HCT116 (cell line): ENCODE results near the gene RTKN2. TPM values are rescaled to one million over a fixed set of nuclear protein-coding genes. Genes with fewer than 3 reads are reported as not detected.

Experiments
- ATAC-seq: fragments of 200-7000 bp; cut with Tn5 transposase; 2 replicates; pipeline ENCODE4 v1.9.1; 2020; ENCODE audit warnings: mild to moderate bottlenecking, moderate library complexity
- BruUV-seq: library from RNA; stranded (reverse); fragments of 400-500 nt; replicated peaks from 2 replicates; lab custom pipeline; 2021; lab: Mats Ljungman, UMichigan
- CTCF ChIA-PET: fragments of 300-600 bp; sonication (Branson Sonifier 250); formaldehyde crosslinking; loops from one replicate; lab custom pipeline; 2021; ENCODE audit warnings: antibody characterized with exemption; lab: Charles Lee
- POLR2A ChIA-PET: fragments of 300-600, 350-600 bp; sonication (Branson Sonifier 250); formaldehyde crosslinking; loops from one replicate; lab custom pipeline; 2021; ENCODE audit warnings: antibody characterized with exemption; lab: Charles Lee
- RAD21 ChIA-PET, 2 experiments: fragments of 300-600 bp; sonication (Branson Sonifier 250); formaldehyde crosslinking; loops; one replicate each; lab custom pipeline; 2023; ENCODE audit warnings: low total read pairs in 2 of 2; ENCODE audit not compliant: uncharacterized antibody in 2 of 2, unreplicated experiment in 2 of 2, low non-redundant PET in 1 of 2; lab: Charles Lee
- DNase-seq: peaks from one replicate; pipeline ENCODE4 v3.0.0-alpha.2; 2010; ENCODE audit warnings: low read depth, low spot score
- H2AFZ ChIP-seq: fragments of 200-600 bp; shearing (Covaris generic), sonication (generic); 2 replicates; pipeline ENCODE4 v1.6.1; 2017; ENCODE audit warnings: low read depth, mixed run types, mixed read lengths, antibody characterized with exemption, low read length; ENCODE audit not compliant: poor library complexity, severe bottlenecking
- H3K27ac ChIP-seq: 2 replicates; pipeline ENCODE4 v1.5.1; 2012; ENCODE audit warnings: low read depth, low read length
- H3K27me3 ChIP-seq: fragments of 200-600 bp; sonication (generic); 2 replicates; pipeline ENCODE4 v1.6.1; 2016; ENCODE audit warnings: mixed run types, low read length, mixed read lengths; ENCODE audit not compliant: insufficient read depth
- H3K36me3 ChIP-seq, 2 experiments: fragments of 200-500 bp in 1 of 2; fragments of 200-600 bp in 1 of 2; sonication (Bioruptor generic) in 1 of 2; sonication (generic) in 1 of 2; 2 replicates each; pipeline versions ENCODE4 v1.5.1 to v1.6.1; 2014 to 2016; ENCODE audit warnings: low read length in 2 of 2, inconsistent platforms in 1 of 2, mixed read lengths in 1 of 2, mixed run types in 1 of 2; ENCODE audit not compliant: insufficient read depth in 2 of 2, control insufficient read depth in 1 of 2
- H3K4me1 ChIP-seq, 2 experiments: fragments of 200-600 bp in 1 of 2; sonication (generic) in 1 of 2; 2 replicates each; pipeline versions ENCODE4 v1.5.1 to v1.6.1; 2012 to 2017; ENCODE audit warnings: low read length in 2 of 2, inconsistent platforms in 1 of 2, mild to moderate bottlenecking in 1 of 2, mixed read lengths in 1 of 2, mixed run types in 1 of 2, moderate library complexity in 1 of 2; ENCODE audit not compliant: insufficient read depth in 2 of 2, control insufficient read depth in 1 of 2
- H3K4me2 ChIP-seq: fragments of 200-600 bp; sonication (generic); 2 replicates; pipeline ENCODE4 v1.6.1; 2017; ENCODE audit warnings: mixed run types, low read length, mixed read lengths
- H3K4me3 ChIP-seq, 2 experiments: fragments of 200-600 bp in 1 of 2; sonication (generic) in 1 of 2; replicated peaks in 1 of 2; 2 replicates each; pipeline ENCODE4 v1.5.1; 2011 to 2016; ENCODE audit warnings: low read length in 2 of 2, control low read depth in 1 of 2, low read depth in 1 of 2, mild to moderate bottlenecking in 1 of 2, mixed read lengths in 1 of 2, mixed run types in 1 of 2
- H3K79me2 ChIP-seq: fragments of 200-600 bp; sonication (generic); 2 replicates; pipeline ENCODE4 v1.6.1; 2017; ENCODE audit warnings: mild to moderate bottlenecking, mixed run types, low read length, moderate library complexity, mixed read lengths; ENCODE audit not compliant: insufficient read depth
- H3K9ac ChIP-seq: fragments of 200-600 bp; sonication (generic); 2 replicates; pipeline ENCODE4 v1.6.1; 2016; ENCODE audit warnings: low read length, mixed read lengths
- H3K9me2 ChIP-seq: fragments of 200-600 bp; sonication (generic), shearing (Covaris generic); 2 replicates; pipeline ENCODE4 v1.6.1; 2017; ENCODE audit warnings: mixed run types, mild to moderate bottlenecking, moderate library complexity; ENCODE audit not compliant: insufficient read depth
- H3K9me3 ChIP-seq, 2 experiments: fragments of 200-500 bp in 1 of 2; fragments of 200-600 bp in 1 of 2; sonication (Bioruptor generic) in 1 of 2; sonication (generic) in 1 of 2; 2 replicates each; pipeline ENCODE4 v1.6.1; 2014 to 2017; ENCODE audit warnings: low read length in 2 of 2, mixed read lengths in 2 of 2, inconsistent platforms in 1 of 2, low read depth in 1 of 2, mild to moderate bottlenecking in 1 of 2, mixed run types in 1 of 2, moderate library complexity in 1 of 2; ENCODE audit not compliant: control insufficient read depth in 1 of 2, insufficient read depth in 1 of 2
- H4K20me1 ChIP-seq: fragments of 200-600 bp; sonication (generic), shearing (Covaris generic); 2 replicates; pipeline ENCODE4 v1.6.1; 2017; ENCODE audit warnings: mixed run types, mild to moderate bottlenecking, moderate library complexity; ENCODE audit not compliant: insufficient read depth
- EGR1 ChIP-seq: IDR thresholded peaks from 2 replicates; pipeline ENCODE4 v1.6.1; 2012; ENCODE audit warnings: low read depth
- FOSL1 ChIP-seq: IDR thresholded peaks from 2 replicates; pipeline ENCODE4 v1.6.1; 2012; ENCODE audit warnings: low read depth
- POLR2A ChIP-seq: IDR thresholded peaks from 2 replicates; pipeline ENCODE4 v1.7.0; 2011; ENCODE audit warnings: borderline replicate concordance; ENCODE audit not compliant: insufficient read depth, insufficient read length; ENCODE audit errors: extremely low read depth
- RAD21 ChIP-seq: IDR thresholded peaks from 2 replicates; pipeline ENCODE4 v1.6.1; 2012; ENCODE audit warnings: low read depth, mild to moderate bottlenecking
- SRF ChIP-seq: IDR thresholded peaks from 2 replicates; pipeline ENCODE4 v1.6.1; 2012; ENCODE audit warnings: low read depth
- ZNF274 ChIP-seq: fragments of 200-500 bp; sonication (Bioruptor generic); IDR thresholded peaks from 2 replicates; pipeline ENCODE4 v1.6.1; 2014; ENCODE audit warnings: mild to moderate bottlenecking, low read depth, low read length, inconsistent platforms
- intact Hi-C: fragments of 100-400 bp; cut with micrococcal nuclease; formaldehyde crosslinking; loops from 2 replicates; pipeline ENCODE4 v1.10.0; 2022
- total RNA-seq: library from RNA; stranded (reverse); gene quantifications from one replicate; pipeline ENCODE4 v1.2.1, GENCODE V29; 2021; ENCODE audit not compliant: unreplicated experiment
- TF ChIP-seq, protein P1 (sequence below): IDR thresholded peaks from 2 replicates; pipeline ENCODE4 v1.6.1; 2012
- TF ChIP-seq, protein P2 (sequence below): IDR thresholded peaks from 2 replicates; pipeline ENCODE4 v1.6.1; 2012; ENCODE audit warnings: low read depth
- TF ChIP-seq, protein P3 (sequence below): IDR thresholded peaks from 2 replicates; pipeline ENCODE4 v1.6.1; 2012

Gene RTKN2
- total RNA-seq, 1 experiment from 2014 or later = 7.9 TPM

DNA sequence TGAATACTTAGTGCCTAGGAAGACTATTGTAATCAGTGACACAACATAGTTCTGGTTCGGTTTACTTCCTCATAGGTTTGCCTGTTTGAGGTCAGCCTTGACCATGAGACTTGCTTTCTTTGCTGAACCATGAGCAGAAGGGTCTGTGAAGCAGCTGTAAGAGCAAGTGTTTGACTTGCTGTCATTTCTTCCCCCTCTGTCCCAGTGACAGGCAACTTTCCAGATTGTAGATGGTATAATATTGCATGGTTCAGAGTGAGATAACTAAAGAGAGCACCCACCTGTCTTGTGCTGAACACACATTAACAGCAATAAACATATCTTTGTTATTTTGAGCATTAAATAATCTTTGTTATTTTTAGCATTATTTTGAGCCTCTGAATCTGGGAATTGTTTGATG, 9.3 kb upstream of the RTKN2 start:
- H3K79me2 ChIP-seq = no peaks in the 10 kb centered on the region
- H3K9me3 ChIP-seq = no peaks in the 10 kb centered on the region
- no peak overlapping the region for H3K4me3 ChIP-seq
- no peaks in the 10 kb centered on the region for H3K36me3 ChIP-seq
- ChIA-PET CTCF (no interaction called here), RAD21 (no interaction called here), POLR2A (no interaction called here)
- H3K4me1 ChIP-seq = no peaks in the 10 kb centered on the region
- H3K9me2 ChIP-seq = no peaks in the 10 kb centered on the region
- H3K27me3 ChIP-seq = no peaks in the 10 kb centered on the region
- no peak overlapping the region for H3K4me2 ChIP-seq
- no peak overlapping the region for H3K27ac ChIP-seq
- no peaks in the 10 kb centered on the region for H4K20me1 ChIP-seq
- DNase-seq = no peak
- no peak overlapping the region for H3K9ac ChIP-seq
- intact Hi-C loops = no loop called here
- TF ChIP-seq EGR1 (no peak), ZNF274 (no peak), POLR2A (no peak), RAD21 (no peak), SRF (no peak), FOSL1 (no peak)
- TF ChIP-seq, protein P1, sequence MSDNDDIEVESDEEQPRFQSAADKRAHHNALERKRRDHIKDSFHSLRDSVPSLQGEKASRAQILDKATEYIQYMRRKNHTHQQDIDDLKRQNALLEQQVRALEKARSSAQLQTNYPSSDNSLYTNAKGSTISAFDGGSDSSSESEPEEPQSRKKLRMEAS = no peak
- no peak for ATAC-seq
- no peak overlapping the region for H2AFZ ChIP-seq
- no TSS peak for BruUV-seq

DNA sequence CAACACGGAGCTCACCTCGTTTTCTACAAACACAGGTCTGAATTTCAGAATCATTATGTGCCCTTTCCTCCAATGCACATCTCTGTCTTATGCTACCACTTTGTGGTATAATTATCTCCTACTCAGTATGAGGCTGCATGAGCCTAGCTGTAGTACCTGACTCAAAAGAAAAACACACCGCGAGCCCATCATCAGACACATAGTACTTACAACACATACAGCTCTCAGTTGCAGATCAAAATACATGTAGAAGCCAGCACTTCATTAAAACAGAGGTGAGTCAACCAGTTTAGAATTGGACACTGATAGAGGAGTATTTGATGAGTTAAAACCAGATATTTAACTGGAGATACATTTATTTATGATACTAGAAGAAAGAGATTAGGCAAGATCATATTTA, 1.4 kb upstream of the RTKN2 start:
- DNase-seq (no peak), ATAC-seq (no peak)
- Histone ChIP-seq H3K36me3 (no peaks in the 10 kb centered on the region), H3K9ac (no peak overlapping the region), H3K9me2 (no peaks in the 10 kb centered on the region), H2AFZ (peak overlapping the region; percentile 95), H3K4me1 (peaks cover 3 to 11% of the 10 kb centered on the region in 2 experiments; a peak in 3 of 4 replicates), H3K27me3 (no peaks in the 10 kb centered on the region), H3K4me3 (no peak overlapping the region), H3K4me2 (no peak overlapping the region), H3K9me3 (no peaks in the 10 kb centered on the region), H3K27ac (no peak overlapping the region), H3K79me2 (peaks cover 3% of the 10 kb centered on the region; the same call in 1 of the 2 replicates)
- BruUV-seq = no TSS peak
- intact Hi-C loops = no loop called here
- ChIA-PET RAD21 (no interaction called here), POLR2A (no interaction called here), CTCF (no interaction called here)
- TF ChIP-seq, protein P2, sequence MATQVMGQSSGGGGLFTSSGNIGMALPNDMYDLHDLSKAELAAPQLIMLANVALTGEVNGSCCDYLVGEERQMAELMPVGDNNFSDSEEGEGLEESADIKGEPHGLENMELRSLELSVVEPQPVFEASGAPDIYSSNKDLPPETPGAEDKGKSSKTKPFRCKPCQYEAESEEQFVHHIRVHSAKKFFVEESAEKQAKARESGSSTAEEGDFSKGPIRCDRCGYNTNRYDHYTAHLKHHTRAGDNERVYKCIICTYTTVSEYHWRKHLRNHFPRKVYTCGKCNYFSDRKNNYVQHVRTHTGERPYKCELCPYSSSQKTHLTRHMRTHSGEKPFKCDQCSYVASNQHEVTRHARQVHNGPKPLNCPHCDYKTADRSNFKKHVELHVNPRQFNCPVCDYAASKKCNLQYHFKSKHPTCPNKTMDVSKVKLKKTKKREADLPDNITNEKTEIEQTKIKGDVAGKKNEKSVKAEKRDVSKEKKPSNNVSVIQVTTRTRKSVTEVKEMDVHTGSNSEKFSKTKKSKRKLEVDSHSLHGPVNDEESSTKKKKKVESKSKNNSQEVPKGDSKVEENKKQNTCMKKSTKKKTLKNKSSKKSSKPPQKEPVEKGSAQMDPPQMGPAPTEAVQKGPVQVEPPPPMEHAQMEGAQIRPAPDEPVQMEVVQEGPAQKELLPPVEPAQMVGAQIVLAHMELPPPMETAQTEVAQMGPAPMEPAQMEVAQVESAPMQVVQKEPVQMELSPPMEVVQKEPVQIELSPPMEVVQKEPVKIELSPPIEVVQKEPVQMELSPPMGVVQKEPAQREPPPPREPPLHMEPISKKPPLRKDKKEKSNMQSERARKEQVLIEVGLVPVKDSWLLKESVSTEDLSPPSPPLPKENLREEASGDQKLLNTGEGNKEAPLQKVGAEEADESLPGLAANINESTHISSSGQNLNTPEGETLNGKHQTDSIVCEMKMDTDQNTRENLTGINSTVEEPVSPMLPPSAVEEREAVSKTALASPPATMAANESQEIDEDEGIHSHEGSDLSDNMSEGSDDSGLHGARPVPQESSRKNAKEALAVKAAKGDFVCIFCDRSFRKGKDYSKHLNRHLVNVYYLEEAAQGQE = no peak
- TF ChIP-seq, protein P3, sequence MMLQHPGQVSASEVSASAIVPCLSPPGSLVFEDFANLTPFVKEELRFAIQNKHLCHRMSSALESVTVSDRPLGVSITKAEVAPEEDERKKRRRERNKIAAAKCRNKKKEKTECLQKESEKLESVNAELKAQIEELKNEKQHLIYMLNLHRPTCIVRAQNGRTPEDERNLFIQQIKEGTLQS = no peak
- TF ChIP-seq, all 23 proteins: peak for 0
- no peaks in the 10 kb centered on the region for H4K20me1 ChIP-seq
